Astrocyte of the spinal cord (primary cell): ENCODE measurements around the gene FOXN1.

Experiments
- DNase-seq: peaks from one replicate; pipeline ENCODE4 v3.0.0; 2011; ENCODE audit warnings: low read depth, low spot score
- H3K4me3 ChIP-seq: 2 replicates; pipeline ENCODE4 v1.5.1; 2011; ENCODE audit warnings: low read depth, mild to moderate bottlenecking, low read length, moderate library complexity
- CTCF ChIP-seq: IDR thresholded peaks from 2 replicates; pipeline ENCODE4 v1.5.1; 2012; ENCODE audit warnings: low read depth, mild to moderate bottlenecking, low read length, inconsistent platforms
- in situ Hi-C: cut with HindIII; loops from 2 replicates; pipeline ENCODE4 v1.10.0; 2017; ENCODE audit warnings: low sequenced_read_pairs

FOXN1 gene

GRCh38 chr17:28477928-28478327 is 28.2 kb upstream of the FOXN1 start:
- H3K4me3 ChIP-seq: no peak overlapping the region
- no peak for DNase-seq
- in situ Hi-C loops: no loop called here
- TF ChIP-seq CTCF: no peak

- no peak for TF ChIP-seq CTCF
- no peak for DNase-seq
- no peak overlapping the region for H3K4me3 ChIP-seq
Observed at GRCh38 chr17:28478712-28479615, 27.2 kb upstream of the FOXN1 start.

GRCh38 chr17:28480278-28480677 is 25.9 kb upstream of the FOXN1 start:
- no peak for TF ChIP-seq CTCF
- in situ Hi-C loops: no loop called here
- H3K4me3 ChIP-seq: no peak overlapping the region
- DNase-seq: no peak

More at GRCh38 chr17:28478712-28479615, 27.2 kb upstream of the FOXN1 start:
- in situ Hi-C loops: no loop called here

- no peak for DNase-seq
- TF ChIP-seq CTCF: no peak
- H3K4me3 ChIP-seq: no peak overlapping the region
- in situ Hi-C loops: no loop called here
Observed at GRCh38 chr17:28480799-28481571, 25.2 kb upstream of the FOXN1 start.

GRCh38 chr17:28482551-28483199 is 23.5 kb upstream of the FOXN1 start:
- TF ChIP-seq CTCF: no peak
- in situ Hi-C loops: no loop called here
- no peak overlapping the region for H3K4me3 ChIP-seq
- DNase-seq: no peak

GRCh38 chr17:28484296-28484695 is 21.9 kb upstream of the FOXN1 start:
- no peak for DNase-seq
- in situ Hi-C loops: no loop called here
- H3K4me3 ChIP-seq: no peak overlapping the region
- TF ChIP-seq CTCF: no peak
